Measurements from ENCODE around the gene CEP57. TPM values are rescaled to one million over a fixed set of nuclear protein-coding genes. Genes with fewer than 3 reads are reported as not detected.

The CEP57 gene
- total RNA-seq, 1 experiment from 2014 or later, result 58.0 TPM

GRCh38 chr11:95796501-95796900 is 6.2 kb downstream of the CEP57 start:
- H3K4me2 ChIP-seq (ENCODE audit: insufficient read depth, insufficient read length, low read length), result no peak overlapping the region
- peaks cover 2% of the 10 kb centered on the region for H3K23me2 ChIP-seq (ENCODE audit: insufficient read length, low read depth, low read length, poor library complexity, severe bottlenecking)
- no peak overlapping the region for H3K56ac ChIP-seq (ENCODE audit: insufficient read length, low read depth, low read length)
- H2BK15ac ChIP-seq (ENCODE audit: low read depth, low read length), result no peak overlapping the region
- WGBS (ENCODE audit: extremely low coverage, insufficient read length, low lambda C conversion rate), result no CpG with 5 or more reads among the region's 4 CpGs
- H3K79me2 ChIP-seq (ENCODE audit: insufficient read depth, low read length), result peaks cover 18% of the 10 kb centered on the region; the same call in 1 of the 2 replicates
- TF ChIP-seq, protein P1, sequence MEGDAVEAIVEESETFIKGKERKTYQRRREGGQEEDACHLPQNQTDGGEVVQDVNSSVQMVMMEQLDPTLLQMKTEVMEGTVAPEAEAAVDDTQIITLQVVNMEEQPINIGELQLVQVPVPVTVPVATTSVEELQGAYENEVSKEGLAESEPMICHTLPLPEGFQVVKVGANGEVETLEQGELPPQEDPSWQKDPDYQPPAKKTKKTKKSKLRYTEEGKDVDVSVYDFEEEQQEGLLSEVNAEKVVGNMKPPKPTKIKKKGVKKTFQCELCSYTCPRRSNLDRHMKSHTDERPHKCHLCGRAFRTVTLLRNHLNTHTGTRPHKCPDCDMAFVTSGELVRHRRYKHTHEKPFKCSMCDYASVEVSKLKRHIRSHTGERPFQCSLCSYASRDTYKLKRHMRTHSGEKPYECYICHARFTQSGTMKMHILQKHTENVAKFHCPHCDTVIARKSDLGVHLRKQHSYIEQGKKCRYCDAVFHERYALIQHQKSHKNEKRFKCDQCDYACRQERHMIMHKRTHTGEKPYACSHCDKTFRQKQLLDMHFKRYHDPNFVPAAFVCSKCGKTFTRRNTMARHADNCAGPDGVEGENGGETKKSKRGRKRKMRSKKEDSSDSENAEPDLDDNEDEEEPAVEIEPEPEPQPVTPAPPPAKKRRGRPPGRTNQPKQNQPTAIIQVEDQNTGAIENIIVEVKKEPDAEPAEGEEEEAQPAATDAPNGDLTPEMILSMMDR (conservative IDR thresholded peaks at IDR 0.05), result no peak
- no peak overlapping the region for H4K91ac ChIP-seq (ENCODE audit: insufficient read length, low read depth, low read length)
- H3K27me3 ChIP-seq (ENCODE audit: insufficient read depth, low read length), result no peaks in the 10 kb centered on the region
- no peak overlapping the region for H2BK5ac ChIP-seq (ENCODE audit: insufficient read length, low read length)
- no peak overlapping the region for H4K5ac ChIP-seq (ENCODE audit: insufficient read length, low read depth, low read length)
- no peak overlapping the region for H2BK20ac ChIP-seq (ENCODE audit: low read depth, low read length, poor library complexity, severe bottlenecking)
- H2AK5ac ChIP-seq (ENCODE audit: insufficient read length, low read length), result no peak overlapping the region
- no peaks in the 10 kb centered on the region for H3K79me1 ChIP-seq (ENCODE audit: insufficient read depth, low read depth, low read length, poor library complexity, severe bottlenecking)
- no peak overlapping the region for H3T11ph ChIP-seq (ENCODE audit: low read length)
- no peak overlapping the region for H3K18ac ChIP-seq (ENCODE audit: insufficient read length, low read depth, low read length)
- H2AFZ ChIP-seq (ENCODE audit: low read length), result no peak overlapping the region
- no peaks in the 10 kb centered on the region for H3K4me1 ChIP-seq (ENCODE audit: insufficient read depth, low read length)
- no peak overlapping the region for H3K27ac ChIP-seq (ENCODE audit: insufficient read length, low read depth, low read length)
- no peaks in the 10 kb centered on the region for H3K9me3 ChIP-seq (ENCODE audit: control insufficient read depth, low read depth, low read length)
- no peak overlapping the region for H4K8ac ChIP-seq (replicated peaks; ENCODE audit: insufficient read length, low read depth, low read length)
- peaks cover 16 to 23% (median 22%) of the 10 kb centered on the region in 3 experiments; a peak in 6 of 7 replicates for H3K36me3 Mint-ChIP-seq (ENCODE audit: insufficient read depth in 1 of 3, low read depth in 3 of 3)
- no peak overlapping the region for H2BK120ac ChIP-seq (ENCODE audit: low read depth, low read length, poor library complexity, severe bottlenecking)
- peaks cover 25 to 29% of the 10 kb centered on the region in 2 experiments for H3K4me1 Mint-ChIP-seq
- no peak overlapping the region for H3K9ac ChIP-seq (ENCODE audit: extremely low read depth, insufficient read length, low read length)
- no peak overlapping the region for H3K4ac ChIP-seq (ENCODE audit: low read depth, low read length)
- H4K20me1 ChIP-seq (ENCODE audit: control insufficient read depth, insufficient read depth, insufficient read length), result no peaks in the 10 kb centered on the region
- no peaks in the 10 kb centered on the region for H3K27me3 Mint-ChIP-seq (ENCODE audit: low read depth)
- H3K4me3 Mint-ChIP-seq, result no peak overlapping the region
- no peak overlapping the region for H3K14ac ChIP-seq (ENCODE audit: insufficient read depth, low read length)
- peak overlapping the region in 1 of 3 experiments; percentile 60; a peak in 1 of 7 replicates for H3K27ac Mint-ChIP-seq
- H3K23ac ChIP-seq (ENCODE audit: insufficient read length, low read depth, low read length), result no peak overlapping the region
- H2BK12ac ChIP-seq (ENCODE audit: insufficient read length, low read depth, low read length), result no peak overlapping the region
- H3K9me3 Mint-ChIP-seq, result no peaks in the 10 kb centered on the region
- DNase-seq, result no peak

Measured in H9 (cell line).